SIG-M5 treated with dmso at 0.1 percent for 504 hours (cell line): ENCODE results near the gene MCFD2.
A peak's percentile ranks its signal among the peaks of the same experiment; 100 is the strongest.

Source experiments
- DNase-seq: peaks from one replicate; lab custom pipeline; 2025; ENCODE audit not compliant: unreplicated experiment; lab: John Stamatoyannopoulos, UW

Gene MCFD2

DNA sequence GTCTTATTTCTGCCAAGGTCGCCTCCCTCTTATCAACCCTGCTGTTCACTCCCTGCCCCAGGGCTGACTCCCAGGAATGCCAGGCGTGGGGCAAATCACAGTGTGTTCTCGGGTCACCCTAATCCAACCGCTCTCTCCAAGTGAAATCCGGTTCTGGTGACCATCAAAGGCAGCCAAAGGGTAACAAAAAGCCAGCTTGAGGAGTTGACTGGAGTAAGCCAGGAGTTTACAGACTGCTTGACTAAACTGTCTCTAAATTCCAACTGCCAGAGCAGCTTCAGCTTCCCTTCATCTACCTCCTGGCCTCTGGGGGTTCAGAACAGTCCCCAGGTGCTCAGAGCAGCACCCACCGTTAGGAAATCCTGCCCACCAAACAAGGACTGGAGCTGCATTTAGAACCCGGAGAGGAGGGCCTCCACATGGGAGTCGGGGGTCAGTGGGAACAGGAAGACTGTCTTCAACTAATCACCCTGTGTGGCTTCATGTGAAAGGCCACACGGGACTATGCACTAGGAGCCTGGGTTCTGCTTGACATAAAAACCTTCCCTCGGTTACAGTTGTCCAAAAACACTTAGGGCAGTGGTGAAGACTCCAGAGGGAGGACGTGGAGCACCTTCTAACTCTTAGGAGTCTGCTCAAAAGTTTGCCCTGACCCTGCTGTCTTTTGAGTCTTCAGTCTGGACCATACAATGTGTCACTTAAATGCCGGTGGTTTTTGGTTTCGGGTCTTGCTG is 24.2 kb upstream of the MCFD2 start:
- no peak for DNase-seq

DNA sequence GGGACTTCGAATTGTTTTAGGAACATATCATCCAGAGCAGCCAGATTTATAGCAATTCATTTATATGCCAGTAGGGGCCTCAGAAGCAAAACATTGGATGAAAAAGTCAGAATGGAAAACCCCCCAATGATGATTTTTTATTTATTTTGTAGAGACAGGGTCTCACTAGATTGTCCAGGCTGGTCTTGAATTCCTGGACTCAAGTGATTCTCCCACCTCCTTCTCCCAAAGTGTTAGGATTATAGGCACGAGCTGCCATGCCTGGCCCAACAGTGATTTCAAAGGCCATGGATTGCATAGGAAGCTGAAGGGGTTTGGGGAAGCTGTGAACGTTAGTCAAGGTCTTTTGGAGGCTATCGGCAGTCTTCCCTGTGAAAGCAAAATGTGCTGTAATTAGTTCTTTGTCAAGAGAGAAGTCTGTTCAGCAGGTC is 21.9 kb upstream of the MCFD2 start:
- DNase-seq, result peak; percentile 11

DNA sequence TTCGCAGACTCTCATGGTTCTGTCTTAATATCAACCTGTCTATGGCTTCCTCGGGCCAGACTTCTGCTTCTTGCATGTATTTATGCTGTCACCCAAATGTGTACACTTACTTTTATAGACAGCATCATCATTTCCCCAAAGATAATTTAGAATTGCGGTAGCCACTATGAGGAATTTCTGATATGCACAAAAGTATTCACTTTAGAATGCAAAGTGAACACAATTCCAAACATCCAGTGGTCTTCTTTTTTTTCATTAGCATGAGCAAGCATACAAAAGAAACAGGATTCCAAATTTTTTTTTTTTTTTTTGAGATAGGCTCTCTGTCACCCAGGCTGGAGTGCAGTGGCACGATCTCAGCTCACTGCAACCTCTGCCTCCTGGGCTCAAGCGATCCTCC is 21.0 kb upstream of the MCFD2 start:
- no peak for DNase-seq

DNA sequence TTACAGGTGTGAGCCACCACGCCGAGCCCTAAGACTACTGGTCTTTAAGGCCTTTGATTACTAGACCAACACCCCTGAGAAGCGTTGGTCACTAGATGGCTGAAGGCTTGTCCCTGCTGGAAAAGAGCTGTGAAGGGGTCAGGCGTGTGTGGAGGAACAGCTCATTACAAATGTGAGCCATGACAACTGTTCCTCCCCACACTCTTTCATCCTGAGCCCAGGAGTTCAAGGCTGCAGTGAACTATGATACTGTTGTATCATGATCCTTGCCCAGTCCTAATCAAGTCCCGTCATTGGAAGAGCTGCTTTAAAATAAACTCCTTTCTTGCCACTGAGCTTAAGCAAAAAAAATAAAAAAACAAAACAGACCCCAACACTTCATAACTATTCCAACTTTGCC is 19.5 kb upstream of the MCFD2 start:
- DNase-seq, result no peak

DNA sequence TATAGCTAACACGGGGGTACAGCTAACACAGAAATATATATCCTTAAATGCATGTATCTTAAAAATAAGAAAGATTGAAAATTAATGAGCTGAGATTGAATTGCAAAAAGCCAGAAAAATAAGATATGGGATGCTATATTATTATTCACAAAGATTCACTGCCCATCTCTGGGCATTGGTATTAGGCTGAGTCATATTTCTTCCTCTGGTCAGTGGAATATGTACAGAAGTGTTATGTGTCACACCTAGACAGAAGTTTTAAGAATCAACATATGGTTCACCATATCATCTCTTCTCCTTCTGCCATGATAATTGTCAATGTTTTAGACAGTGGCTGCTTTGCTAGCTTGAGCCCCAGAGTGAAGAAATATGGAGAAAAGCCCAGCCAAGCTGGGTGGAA is 14.0 kb upstream of the MCFD2 start:
- no peak for DNase-seq

DNA sequence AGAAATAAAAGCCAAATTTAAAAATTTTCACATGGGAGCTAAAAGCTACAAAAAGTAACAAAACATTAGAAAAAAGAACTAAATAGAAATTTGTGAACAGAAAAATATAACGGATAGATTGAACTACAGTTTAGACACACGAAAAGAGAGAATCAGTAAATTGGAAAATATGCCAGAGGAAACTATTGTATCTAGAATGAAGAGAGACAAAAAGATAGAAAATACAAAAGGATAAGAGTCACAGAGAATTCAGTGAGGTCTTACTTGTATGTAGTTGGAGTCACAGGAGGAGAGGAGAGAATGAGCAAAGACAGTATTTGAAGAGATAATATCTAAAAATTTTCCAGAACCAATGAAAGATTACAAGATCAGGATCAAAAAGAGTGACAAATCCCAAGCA is 11.3 kb upstream of the MCFD2 start:
- DNase-seq, result no peak

DNA sequence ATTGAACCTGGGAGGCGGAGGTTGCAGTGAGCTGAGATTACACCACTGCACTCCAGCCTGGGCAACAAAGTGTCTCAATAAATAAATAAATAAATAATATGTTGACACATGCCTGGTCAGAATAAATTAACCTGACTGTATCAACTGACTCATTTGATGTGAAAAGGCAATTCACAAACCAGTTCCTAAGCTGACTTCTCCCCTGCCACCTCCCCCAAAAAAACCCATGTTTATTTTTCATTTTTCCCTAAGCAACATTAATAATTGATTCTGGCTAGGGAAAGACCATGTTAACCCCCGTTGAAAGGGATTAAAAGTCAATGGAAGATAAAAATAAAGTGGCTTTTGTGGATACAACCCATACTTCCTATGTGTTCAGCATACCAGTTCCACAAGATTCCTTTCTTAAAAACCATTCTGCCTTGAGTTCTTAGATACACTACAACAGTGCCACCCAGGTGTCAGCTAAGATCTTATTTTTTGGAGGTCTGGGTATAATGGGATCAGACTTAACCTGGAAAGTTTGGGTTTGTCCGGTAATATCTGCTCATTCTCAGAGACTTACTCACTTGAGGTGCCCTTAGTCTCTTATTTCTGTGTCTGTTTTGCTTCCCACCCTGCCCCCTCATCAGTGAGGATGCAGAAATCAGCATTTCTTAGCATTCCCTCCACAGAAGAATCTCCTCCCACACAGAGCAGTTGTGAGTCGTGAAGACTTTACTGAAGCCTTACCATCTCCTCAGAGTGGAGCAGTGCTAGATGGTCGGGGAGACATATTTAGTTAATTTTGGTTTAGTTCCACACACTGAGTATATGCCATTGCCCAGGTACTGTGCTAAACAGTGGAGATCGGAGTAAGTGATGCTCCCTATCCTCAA is 10.1 kb upstream of the MCFD2 start:
- DNase-seq, result peak; percentile 40

DNA sequence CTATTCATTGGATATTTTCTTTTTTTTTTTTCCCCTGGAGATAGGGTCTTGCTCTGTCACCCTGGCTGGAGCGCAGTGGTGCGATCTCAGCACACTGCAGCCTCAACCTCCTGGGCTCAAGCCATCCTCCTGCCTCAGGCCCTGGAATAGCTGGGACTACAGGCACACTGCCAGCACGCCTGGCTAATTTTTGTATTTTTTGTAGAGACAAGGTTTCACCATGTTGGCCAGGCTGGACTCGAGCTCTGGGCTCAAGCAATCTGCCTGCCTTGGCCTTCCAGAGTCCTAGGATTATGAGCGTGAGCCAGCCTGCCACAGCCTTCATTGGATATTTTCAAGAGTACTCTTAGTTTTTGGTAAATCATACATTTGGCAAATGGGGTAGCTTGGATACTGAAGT is 9.0 kb upstream of the MCFD2 start:
- DNase-seq, result no peak

DNA sequence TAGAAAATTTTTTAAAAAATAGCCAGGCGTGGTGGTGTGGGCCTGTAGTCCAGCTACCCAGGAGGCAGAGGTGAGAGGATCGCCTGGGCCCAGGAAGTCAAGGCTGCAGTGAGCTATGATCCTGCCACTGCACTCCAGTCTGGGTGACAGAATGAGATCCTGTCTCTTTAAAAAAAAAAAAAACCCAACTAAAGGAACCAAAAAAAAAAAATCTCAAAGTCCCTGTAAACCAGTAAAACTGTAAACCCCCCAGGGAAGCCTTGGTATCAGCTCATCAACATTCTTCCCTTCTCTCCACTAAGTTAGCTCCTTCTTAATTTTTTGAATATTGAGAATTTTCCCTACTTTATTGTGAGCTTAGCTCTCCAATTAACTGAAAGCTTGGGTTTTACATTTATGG is 8.4 kb upstream of the MCFD2 start:
- DNase-seq, result no peak

DNA sequence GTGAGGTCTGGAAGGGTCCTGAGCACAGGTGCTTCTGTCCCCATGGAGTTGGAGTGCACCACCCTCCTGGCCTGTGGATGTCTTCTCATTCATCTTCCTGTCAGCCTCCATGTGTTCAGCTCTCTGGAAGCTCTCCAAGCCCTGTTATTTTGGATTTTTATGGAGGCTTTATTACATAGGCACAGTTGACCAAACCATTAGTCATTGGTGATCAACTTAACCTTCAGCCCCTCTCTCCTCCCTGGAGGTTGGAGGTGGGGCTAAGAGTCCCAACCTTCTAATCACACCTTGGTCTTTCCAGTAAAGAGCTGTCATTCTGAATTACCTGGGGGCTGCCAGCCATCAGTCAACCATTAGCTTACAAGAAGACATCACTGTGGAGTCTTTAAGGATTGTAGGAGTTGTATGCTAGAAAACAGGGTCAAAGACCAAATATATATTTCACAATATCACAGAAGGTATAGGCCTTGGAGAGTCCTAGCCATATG is 7.5 kb upstream of the MCFD2 start:
- DNase-seq, result no peak

DNA sequence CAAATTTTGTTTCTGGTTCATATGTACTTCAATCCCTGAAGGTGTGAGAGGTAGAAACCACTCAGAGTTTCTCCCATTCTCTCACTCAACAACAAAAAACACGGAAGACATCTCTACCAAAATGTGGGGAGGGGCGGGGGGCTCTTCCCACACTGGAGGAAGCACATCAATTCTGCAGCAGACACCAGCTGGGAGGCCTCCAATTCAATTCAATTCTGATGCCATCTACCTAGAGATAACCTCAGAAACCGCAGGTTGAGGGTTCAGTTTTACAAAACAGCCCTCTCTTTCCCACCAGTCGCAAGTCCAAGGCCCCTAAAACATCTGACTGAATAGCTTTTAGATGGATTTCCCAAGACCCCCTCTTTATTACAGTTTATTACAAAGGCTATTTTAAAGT is 7.0 kb upstream of the MCFD2 start:
- DNase-seq, result no peak

DNA sequence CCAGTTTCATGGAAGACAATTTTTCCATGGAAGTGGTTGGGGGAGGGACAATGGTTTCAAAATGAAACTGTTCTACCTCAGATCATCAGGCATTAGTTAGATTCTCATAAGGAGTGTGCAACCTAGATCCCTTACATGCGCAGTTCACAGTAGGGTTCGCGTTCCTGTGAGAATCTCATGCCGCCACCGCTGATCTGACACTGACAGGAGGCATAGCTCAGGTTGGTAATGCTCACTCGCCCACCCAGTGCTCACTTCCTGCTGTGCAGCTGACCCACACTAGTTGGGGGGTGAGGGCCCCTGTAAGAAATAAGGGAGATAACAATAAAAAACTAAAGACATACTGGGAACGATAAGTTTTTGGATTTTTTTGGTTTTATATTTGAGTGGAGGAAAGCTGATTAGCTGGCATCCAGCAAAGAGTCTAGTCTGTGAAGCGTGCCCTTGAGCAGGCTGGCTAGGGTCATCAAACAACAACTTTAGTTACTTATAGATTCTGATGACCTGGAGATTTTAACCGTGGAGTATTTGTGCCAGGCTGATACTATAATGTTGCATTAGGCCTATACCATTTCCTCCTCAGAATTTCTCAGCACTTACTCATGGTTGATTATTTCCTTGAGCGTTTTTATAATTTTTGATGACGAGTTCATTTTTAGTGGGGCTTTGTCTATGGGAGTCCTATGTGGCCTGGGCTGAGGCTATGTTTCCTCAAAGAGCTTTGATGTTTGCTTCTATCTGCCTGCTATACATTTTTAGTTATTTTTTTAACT is 6.3 kb upstream of the MCFD2 start:
- DNase-seq, result no peak

DNA sequence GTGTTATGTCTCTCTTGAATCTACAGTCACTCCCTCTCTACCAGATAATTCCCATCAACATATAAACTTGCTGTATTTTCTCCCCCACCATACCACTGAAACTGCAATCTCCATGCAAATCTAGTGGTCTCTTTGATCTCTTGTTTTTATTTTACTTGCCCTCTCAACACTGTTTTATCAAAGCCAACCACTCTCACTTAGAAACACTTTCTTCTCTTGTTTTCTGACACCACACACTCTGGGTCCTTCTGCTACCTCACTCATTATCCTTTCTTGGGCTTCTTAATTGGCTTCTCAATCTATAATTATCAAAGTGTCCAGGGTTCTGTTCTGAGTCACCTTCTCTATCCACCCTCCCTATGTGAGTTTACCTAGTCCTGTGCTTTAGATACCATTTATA is 2.0 kb upstream of the MCFD2 start:
- no peak for DNase-seq

DNA sequence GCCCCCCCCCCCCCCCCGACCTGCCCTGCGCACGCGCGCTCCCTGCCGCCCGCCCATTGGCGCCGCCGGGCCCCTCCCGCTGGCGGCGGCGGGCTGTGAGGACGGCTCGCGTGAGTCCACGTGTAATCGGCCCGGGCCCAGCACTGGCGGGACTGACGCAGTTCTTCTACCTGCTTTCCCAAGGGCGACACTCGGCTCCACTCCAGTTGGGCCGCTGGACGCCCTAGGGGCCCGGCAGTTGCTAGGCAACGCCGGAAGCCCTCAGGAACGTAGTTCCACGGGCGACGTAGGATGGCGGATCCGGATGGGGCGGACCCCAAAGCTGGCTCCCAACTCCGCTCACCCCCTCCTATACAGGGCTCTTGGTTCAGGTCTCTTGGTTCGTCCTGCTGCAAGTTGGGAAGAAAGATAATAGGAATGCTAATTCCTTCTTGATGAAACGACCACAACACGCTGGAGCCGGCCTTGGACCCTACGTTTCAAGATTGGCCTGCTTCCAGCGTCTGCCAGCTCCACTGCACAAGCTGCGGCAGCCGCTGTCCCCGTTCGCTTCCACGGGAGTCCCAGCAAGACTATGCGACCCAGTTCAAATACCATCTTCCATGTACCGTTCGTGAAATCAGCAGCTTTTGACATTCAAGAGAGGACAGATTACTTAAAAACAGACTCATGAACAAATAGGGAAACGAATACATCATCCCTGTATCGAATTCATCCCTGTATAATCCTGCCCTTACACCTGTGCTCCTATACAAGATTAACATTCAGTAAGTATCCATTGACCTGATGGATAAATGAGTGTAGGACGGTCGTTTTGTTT is 415 bp upstream of the MCFD2 start:
- DNase-seq, result peak; percentile 80

DNA sequence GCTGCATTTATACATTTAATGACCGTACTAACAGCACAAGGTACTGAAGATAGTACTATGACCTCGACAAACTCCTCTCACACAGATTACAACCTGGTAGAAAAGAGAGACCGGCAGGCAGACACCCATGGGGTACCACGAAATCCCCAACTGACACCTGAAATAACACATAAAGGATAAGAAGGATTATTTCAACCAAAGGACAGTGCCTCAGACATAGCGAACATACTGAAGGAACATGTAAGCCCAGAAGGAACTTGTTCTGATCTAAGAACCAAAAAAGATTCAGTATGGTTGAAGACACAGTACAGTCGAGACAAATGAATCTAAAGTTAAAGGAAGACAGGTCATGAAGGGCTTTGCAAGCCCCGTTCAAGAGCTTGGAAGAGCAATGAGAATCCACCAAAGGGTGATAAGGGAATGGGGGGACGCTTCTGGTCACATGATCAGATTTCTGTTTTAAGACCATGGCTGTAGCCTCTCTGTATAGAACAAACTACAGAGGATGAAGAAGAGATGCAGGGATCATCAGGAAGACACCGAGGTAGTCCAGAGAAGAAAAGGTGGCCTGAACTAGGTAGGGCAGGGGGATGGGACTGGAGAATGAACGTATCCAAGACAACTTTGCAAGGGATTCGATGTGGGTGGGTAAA is 902 bp downstream of the MCFD2 start:
- DNase-seq, result peak; percentile 17

DNA sequence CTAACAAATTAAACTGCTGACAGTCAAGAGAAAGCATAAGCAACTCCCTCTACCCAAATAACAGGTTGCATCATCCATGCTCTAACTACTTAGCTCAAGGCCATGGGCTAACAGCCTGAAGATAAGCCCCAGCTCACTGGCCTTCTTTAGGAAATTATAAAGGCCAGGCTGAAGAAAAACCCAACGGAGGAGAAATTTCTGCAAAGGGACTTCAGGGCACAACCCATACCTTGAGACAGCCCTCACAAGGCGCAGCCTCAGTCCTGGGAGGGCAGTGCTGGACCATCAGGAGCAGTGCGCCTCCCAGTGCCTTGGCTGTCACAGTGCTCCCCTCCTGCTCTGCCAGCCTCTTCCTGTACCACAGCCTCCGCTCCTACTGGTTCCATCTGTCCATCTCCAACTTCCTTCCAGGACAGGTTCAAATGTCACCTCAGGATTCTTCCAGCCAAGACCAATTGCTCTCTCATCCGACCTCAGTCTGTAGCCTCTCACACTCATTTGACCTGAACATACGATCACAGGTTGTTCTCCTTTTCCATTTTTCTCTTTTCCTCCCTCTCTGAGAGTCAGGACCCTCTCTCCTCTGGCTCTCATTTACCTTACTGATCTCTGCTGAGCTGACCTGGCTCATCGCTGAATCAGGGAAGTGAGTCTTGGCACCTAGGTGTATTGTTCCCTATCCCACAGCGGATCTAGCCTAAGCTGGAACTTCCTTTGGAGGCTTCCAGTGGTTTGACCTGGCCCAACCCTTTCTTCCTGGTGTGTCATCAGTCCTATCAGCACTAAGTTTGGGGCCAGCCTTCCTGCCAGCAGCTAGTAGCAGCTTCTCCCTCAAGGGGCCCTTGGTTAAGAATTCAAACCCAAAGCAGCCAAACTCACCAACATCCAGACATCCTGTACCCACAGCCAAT is 1.9 kb downstream of the MCFD2 start:
- no peak for DNase-seq

DNA sequence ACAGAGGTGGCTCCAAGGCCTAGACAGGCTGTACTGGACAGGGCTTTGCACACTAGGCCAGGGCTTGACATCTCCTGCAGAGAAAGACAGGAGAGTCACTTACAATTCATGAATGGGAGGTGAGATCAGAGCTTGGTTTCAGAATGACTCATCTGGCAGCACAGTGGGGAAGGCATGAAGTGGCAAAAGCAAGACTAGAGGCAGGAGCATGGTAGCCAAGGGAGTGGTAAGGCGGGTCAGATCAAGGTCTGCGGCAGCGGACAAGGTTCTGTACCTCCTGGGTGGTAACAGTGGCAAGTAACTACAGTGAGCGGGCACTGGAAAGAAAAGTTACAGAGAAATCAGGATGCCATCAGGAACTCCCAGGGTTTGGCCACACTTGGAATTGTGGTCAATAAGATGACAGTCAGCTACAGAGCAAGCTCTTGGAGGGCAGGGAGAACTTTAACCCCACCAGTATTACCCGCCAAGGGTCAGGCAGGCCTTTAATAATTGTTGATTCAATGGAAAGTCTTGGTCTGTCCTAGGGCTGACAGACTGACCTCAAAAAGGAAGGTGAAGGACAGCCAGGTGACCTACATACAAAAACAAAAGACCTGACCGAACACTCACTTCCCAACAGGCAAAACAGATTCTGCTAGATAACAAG is 5.7 kb downstream of the MCFD2 start:
- peak; percentile 19 for DNase-seq

DNA sequence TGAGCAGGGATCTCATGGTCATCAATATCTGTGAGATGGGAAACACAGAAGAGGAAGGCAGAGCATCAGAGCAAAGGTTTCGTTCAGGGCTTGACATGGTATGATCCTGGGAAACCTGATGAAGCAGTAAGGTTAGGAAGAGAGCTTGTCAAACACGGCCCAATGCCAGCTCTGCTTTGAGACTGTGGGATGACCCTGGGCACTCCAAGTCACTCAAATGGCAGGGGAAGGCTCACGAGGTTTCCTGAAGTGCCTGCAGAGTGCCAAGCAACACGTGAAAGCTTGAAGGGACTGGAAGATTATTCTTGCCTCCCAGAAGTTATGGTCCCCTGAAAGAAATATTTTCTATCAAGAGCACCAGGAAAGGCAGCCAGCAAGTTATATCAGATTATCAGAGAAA is 6.5 kb downstream of the MCFD2 start:
- no peak for DNase-seq
